ENCODE measurements around the gene SLAIN1. TPM values are rescaled to one million over a fixed set of nuclear protein-coding genes. Genes with fewer than 3 reads are reported as not detected.

SLAIN1 gene
- polyA plus RNA-seq, 4 donors, result 11.2 to 24.5 (median 19.8) TPM

GRCh38 chr13:77745784-77746183, 48.3 kb downstream of the SLAIN1 start:
- no peak for DNase-seq (ENCODE audit: low read depth in 4 of 4, low spot score in 3 of 4)

GRCh38 chr13:77749344-77749880, 51.9 kb downstream of the SLAIN1 start:
- no peak for DNase-seq (ENCODE audit: low read depth in 4 of 4, low spot score in 3 of 4)

GRCh38 chr13:77751513-77752456, 54.3 kb downstream of the SLAIN1 start:
- DNase-seq (ENCODE audit: low read depth in 4 of 4, low spot score in 3 of 4), result peak in 3 of 4 donors; percentile 29 to 36 (median 34)

DNA sequence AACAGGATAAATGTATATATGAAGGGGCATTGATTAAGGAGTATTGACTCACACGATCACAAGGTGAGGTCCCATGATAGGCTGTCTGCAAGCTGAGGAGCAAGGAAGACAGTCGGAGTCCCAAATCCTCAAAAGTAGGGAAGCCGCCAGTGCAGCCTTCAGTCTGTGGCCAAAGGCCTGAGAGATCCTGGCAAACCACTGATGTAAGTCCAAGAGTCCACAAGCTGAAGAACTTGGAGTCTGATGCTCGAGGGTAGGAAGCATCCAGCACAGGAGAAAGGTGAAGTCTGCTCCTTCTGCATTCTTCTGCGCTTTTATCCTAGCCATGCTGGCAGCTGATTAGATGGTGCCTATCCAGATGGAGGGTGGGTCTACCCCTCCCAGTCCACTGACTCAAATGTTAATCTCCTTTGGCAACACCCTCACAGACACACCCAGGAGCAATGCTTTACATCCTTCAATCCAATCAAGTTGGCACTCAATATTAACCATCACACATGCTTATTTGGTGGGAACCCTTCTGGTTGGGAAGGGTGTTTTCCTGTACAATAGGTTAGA, 55.1 kb downstream of the SLAIN1 start:
- no peak for DNase-seq (ENCODE audit: low read depth in 4 of 4, low spot score in 3 of 4)

GRCh38 chr13:77760893-77761292, 63.4 kb downstream of the SLAIN1 start:
- DNase-seq (ENCODE audit: low read depth in 4 of 4, low spot score in 3 of 4), result no peak

- DNase-seq (ENCODE audit: low read depth in 4 of 4, low spot score in 3 of 4), result no peak
Measured at GRCh38 chr13:77767413-77767812, 69.9 kb downstream of the SLAIN1 start.

- DNase-seq (ENCODE audit: low read depth in 4 of 4, low spot score in 3 of 4), result no peak
Measured at GRCh38 chr13:77774181-77774580, 76.7 kb downstream of the SLAIN1 start.

- DNase-seq (ENCODE audit: low read depth in 4 of 4, low spot score in 3 of 4), result no peak
Measured at GRCh38 chr13:77776704-77777103, 79.2 kb downstream of the SLAIN1 start.

GRCh38 chr13:77779552-77780272, 82.2 kb downstream of the SLAIN1 start:
- DNase-seq (ENCODE audit: low read depth in 4 of 4, low spot score in 3 of 4), result peak in 1 of 4 donors; percentile 50

- no peak for DNase-seq (ENCODE audit: low read depth in 4 of 4, low spot score in 3 of 4)
Measured at GRCh38 chr13:77781808-77782207, 84.3 kb downstream of the SLAIN1 start.

- no peak for DNase-seq (ENCODE audit: low read depth in 4 of 4, low spot score in 3 of 4)
Measured at GRCh38 chr13:77784515-77784914, 87.0 kb downstream of the SLAIN1 start.

GRCh38 chr13:77786695-77787287, 89.3 kb downstream of the SLAIN1 start:
- no peak for DNase-seq (ENCODE audit: low read depth in 4 of 4, low spot score in 3 of 4)

DNA sequence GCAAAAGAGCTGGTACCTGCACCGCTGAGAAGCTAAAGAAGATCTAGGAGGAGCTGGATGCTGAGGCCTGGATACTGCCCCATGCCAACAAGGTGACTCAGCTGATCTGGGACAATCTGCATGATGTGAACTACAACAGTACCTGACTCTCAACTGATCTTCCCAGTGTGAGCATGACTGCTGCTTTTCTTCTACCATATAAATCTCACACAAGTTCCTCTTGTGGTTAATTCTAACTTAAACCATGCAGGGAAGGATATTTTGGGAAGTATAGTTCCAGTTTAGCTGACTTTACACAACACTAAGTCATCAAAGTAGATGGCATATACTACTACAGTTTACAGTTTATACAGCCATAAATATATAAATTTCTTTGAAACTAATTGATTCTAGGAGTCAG, 91.9 kb downstream of the SLAIN1 start:
- no peak for DNase-seq (ENCODE audit: low read depth in 4 of 4, low spot score in 3 of 4)

DNA sequence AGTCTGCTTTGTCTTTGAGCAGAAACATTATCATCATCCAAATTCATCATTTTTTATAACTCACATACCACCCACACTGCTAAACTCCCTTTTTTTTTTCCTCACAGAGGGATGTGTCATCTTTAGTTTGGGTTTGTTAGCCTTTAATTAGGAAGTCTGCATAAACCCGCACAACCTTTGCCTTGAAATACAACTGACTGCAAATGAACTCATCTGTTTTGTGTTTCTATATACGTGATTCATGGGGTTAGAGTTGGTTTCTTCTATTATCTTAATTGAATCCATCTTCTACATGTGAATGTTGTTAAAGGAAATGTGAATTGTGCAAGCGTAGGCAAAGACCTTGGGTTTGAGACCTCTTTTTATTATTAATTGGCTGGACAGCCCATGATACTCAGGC, 102.7 kb downstream of the SLAIN1 start:
- DNase-seq (ENCODE audit: low read depth in 4 of 4, low spot score in 3 of 4), result no peak

- no peak for DNase-seq (ENCODE audit: low read depth in 4 of 4, low spot score in 3 of 4)
Measured at GRCh38 chr13:77806518-77806917, 109.0 kb downstream of the SLAIN1 start.

DNA sequence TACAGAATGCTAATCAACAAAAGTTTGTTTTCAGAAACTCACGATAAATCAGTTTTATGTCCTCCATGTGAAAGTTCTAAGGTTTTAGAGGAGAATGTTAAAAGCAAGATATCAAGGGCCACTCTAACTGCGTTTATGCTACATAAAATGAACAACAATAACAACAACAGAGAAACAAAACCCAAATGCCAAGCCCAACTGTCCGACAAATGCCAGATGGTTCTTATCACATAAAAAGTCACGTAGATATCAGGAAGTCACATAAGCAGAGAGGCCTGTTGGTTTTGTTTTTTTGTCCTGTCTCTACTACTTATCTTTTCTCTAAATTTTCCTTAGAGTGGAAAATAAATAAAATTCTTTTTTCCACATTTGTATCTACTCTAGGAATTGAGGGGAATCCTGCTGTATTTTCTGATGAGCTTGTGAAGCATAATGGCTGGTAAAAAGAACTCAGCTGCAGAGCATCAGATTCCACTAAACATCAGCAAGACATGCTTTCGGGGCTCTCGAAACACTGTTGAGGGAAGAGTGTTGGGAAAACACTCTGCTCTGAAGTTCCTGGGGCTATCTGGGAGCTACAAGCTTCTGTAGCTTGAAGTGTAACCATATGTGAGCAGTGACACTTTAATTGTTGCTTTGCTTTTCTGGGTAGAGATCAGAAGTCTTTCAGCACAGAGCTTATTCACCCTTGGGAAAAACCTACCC, 110.1 kb downstream of the SLAIN1 start:
- peak in 3 of 4 donors; percentile 46 to 55 (median 47) for DNase-seq (ENCODE audit: low read depth in 4 of 4, low spot score in 3 of 4)

DNA sequence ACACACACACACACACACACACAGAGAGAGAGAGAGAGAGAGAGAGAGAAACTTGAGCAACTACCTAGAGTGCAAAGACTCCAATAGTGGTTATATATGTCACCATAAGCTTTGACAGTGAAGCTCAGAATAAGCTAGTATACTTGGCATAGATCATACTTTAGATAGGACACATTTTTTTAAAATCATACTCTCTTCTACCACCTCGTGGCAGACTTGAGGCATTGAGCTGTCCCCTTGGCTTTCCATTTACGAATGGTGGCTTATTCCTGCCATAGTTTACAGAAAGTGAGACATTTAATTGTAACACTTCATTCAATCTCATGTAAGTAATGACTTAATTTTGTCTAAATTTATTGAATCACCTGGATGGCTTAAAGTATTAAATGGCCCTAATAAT, 112.9 kb downstream of the SLAIN1 start:
- no peak for DNase-seq (ENCODE audit: low read depth in 4 of 4, low spot score in 3 of 4)

DNA sequence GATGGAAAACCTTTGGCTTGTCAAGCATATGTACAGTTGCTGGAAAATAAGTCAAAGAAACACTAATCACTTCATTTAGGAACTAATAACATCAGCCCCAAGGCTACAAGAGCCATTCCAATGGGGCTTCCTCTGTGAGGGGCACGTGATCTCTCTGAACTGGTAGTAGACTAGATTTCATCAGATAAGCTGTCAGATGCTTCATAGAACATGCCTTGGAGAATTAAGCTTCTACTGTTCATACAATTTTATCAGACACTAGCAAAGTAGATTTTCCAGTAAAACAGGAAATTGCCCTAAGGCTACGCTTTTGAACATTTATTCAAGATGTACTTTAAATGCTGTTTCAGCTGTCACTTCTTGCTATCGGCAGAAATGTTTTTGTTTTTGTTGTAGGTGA, 113.4 kb downstream of the SLAIN1 start:
- no peak for DNase-seq (ENCODE audit: low read depth in 4 of 4, low spot score in 3 of 4)

DNA sequence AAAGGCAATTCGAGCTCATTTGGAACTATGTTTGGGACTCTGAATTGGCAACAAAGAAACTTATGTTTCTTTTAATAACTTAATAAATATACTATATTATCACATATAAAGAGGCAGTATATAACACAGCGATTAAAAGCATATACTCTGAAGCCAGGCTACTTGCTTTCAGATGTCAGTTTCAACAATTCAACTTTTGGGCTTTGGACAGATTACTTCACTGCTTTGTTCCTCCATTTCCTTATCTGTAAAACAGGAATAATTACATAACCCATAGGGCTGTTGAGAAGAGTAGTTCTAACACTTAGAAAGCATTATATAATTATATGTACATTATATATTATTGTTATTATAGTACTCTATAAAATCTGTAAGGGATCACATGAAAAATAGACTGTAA, 113.9 kb downstream of the SLAIN1 start:
- no peak for DNase-seq (ENCODE audit: low read depth in 4 of 4, low spot score in 3 of 4)

DNA sequence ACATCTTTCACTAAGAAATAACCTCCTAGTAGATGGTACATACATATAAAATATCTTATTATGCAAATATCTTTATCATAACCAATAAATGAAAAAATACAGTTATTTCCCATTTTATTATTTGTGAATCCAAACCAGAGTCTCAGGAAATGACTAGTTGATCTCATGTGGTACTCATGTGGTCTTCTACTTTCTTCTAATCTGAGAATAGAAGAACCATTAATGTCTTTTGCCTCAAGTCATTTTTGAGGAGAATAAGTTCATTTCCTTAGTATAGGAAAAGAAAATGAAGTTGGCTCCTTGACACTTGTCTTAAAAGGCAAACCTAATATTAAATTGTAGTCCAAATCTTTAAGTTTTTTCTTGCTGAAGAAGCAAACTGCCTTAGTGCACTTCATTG, 114.5 kb downstream of the SLAIN1 start:
- DNase-seq (ENCODE audit: low read depth in 4 of 4, low spot score in 3 of 4), result no peak

Measured in left renal pelvis (tissue), 4 donors.